ENCODE data around the gene TIE1.

TIE1 gene

DNA sequence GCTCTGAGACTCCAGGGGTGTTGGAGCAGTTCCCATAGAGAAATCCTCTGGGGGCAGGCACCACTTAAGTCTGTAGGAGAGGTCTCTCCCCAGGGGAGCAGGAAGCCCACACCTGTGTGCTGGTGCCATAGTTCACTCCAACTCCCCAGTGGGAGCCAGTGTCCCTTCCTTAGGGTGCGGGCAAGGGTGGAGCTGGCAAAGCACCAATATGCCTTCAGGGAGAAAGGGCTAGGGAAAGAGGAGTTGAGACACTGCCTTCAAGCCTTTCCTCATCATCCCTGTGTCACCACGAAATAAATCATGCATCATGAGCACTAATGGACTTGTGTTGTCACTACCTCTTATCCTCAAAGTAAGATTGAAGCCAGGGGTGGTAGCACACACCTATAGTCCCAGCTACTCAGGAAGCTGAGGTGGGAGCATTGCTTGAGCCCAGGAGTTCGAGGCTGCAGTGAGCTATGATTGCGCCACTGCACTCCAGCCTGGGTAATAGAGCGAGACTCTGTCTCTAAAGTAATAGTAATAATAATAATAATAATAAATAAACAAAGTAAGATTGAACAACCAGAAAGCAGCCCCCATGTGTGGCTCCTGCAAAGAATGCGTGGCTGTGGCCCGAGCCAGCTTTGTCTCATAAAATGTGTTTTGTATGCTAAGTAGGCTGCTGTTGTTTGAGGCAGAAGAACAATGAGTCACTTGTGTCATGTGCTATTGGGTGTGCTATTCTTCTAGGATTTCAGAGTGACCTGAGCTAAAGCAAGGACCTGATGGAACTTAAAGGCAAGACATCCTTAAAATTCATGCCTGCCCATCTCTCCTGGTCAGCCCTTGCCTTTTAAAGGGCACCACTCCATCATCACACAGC lies 6.7 kb upstream of the TIE1 start:
- no peak for DNase-seq

GRCh38 chr1:43294761-43295160 lies 6.0 kb upstream of the TIE1 start:
- no peak for DNase-seq

DNA sequence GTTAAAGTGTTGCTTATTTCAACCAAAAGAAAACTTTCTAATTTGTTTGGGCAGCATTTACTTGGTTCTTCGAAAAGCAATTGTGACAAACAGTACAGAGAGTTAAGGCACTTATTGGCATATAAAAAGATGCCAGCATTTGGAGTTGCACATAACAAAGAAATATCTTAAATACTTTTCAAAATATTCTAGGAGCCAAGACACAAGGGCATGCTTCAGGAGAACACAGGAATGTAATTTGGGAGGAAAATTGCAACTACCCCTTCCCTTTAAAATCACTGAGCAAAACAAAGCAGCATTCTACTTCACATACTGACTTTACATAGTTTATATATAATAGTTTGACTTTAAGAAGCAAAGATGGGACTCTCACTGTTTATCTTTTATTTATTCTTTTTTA lies 4.6 kb upstream of the TIE1 start:
- DNase-seq, result no peak

- no peak for DNase-seq
Measured at GRCh38 chr1:43298055-43298454, 2.7 kb upstream of the TIE1 start.

- DNase-seq, result no peak
Measured at GRCh38 chr1:43299101-43299500, 1.7 kb upstream of the TIE1 start.

- no peak for DNase-seq
Measured at GRCh38 chr1:43302201-43302600, 1.4 kb downstream of the TIE1 start.

DNA sequence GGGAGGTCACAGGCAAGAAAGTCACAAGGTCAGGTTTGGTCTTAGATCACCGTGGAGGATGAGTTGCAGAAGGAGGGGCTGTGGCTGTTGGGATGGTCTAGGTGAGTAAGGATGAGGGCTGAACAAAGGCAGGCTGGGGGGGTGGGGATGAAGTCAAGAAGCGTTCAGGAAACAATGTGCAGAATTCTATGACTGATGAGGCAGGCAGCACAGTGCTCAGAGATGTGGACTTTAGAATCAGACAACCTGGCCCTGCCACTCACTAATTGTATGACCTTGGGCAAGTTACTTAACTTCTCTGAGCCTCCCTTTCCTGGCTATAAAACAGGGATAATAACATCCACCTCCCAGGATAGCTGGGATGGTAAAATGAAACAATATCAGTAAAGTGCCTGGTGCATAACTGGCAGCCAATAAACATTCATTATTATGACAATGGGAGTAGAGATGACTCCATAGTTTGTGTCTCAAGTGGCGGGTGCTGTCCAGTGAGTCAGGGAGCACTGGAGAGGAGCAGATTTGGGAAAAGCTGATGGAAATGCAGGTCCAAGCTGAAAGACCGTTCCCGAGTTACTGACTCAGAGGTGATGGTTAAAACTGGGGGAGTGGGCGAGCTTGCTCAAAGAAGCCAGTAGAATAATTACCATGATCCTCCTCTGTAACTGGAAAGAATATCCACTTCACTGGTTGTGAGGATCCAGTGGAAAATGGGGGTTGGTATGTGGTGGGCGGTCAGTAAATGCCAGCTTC lies 2.1 kb downstream of the TIE1 start:
- no peak for DNase-seq

DNA sequence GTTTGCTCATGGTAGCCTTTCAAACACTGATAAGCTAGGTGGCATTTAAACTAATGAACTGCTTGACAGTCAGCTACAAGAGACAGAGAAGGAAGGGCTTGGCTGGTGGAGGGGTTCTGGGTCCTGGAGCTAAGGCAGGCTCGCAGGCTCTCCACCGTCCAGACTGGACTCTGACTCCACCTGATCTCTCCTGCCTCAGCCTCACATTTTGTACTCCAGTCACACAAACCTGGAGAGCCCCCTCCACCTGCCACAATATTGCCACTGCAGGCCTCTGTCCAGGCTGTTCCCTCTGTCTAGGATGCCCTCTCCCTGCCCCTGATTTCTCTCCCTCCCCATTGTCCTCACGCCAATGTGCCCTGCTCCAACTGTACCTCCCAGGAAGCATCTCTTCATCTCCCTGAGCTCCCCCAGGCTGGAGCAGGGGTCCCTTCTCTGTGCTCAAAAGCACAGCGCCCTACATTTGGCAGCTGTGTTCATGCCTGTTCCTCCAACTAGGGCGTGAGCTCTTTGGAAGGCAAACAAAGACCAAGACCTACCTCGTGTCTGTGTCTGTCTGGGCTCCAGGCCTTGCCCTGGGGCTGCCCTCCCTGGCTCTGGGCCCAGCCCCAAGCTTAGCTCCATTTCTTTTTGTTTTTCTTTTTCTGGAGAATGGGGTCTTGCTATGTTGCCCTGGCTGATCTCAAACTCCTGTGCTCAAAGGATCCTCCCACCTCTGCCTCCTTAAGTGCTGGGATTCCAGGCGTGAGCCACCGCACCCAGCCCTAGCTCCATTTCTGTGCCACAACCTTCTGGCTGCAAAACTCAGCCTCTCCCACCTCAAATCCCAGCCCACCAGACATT lies 2.9 kb downstream of the TIE1 start:
- no peak for DNase-seq

- DNase-seq, result no peak
Measured at GRCh38 chr1:43304314-43304681, 3.5 kb downstream of the TIE1 start.

GRCh38 chr1:43304771-43305300 lies 4.1 kb downstream of the TIE1 start:
- no peak for DNase-seq

- no peak for DNase-seq
Measured at GRCh38 chr1:43305461-43305860, 4.7 kb downstream of the TIE1 start.

- no peak for DNase-seq
Measured at GRCh38 chr1:43305926-43306687, 5.3 kb downstream of the TIE1 start.

- no peak for DNase-seq
Measured at GRCh38 chr1:43306688-43307457, 6.1 kb downstream of the TIE1 start.

GRCh38 chr1:43307458-43308158 lies 6.8 kb downstream of the TIE1 start:
- no peak for DNase-seq

DNA sequence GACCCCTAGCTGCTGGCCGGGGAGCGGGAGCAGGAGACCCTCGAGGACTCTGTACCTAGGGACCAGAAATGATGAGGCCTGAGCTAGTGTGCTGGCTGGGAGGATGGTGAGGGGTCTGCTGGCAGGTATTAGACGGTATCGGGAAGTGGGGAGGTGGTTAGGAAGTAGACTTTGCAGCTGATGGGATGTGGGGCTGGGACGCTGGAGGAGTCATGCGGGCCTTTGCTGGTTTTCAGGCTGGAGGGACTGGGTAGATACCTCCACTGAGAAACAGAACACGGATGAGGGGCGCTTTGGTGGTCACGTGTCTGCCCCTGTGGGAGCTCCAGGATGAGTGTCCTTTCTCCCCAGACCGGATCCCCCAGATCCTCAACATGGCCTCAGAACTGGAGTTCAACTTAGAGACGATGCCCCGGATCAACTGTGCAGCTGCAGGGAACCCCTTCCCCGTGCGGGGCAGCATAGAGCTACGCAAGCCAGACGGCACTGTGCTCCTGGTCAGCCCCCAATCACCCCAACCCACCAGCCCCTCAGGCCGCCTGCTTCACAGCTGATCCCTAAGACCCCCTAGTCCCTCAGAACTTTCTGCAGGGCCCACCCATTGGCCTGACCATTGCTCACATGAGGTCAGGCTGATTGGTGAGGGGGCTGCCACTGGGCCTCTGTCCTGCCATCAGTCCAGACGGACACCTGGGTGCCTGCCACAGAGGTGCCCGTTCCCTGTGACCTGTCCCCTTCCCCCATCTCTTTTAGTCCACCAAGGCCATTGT lies 8.0 kb downstream of the TIE1 start:
- DNase-seq, result no peak

GRCh38 chr1:43309405-43310025 lies 8.7 kb downstream of the TIE1 start:
- DNase-seq, result no peak

GRCh38 chr1:43311521-43311920 lies 10.7 kb downstream of the TIE1 start:
- no peak for DNase-seq

DNA sequence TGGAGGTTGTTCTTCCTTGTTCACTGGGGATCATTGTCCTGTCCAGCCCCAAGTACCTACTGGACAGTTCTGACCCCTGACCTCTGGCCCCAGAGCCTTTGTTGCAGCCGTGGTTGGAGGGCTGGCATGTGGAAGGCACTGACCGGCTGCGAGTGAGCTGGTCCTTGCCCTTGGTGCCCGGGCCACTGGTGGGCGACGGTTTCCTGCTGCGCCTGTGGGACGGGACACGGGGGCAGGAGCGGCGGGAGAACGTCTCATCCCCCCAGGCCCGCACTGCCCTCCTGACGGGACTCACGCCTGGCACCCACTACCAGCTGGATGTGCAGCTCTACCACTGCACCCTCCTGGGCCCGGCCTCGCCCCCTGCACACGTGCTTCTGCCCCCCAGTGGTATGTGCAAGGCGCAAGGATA lies 11.4 kb downstream of the TIE1 start:
- no peak for DNase-seq

DNA sequence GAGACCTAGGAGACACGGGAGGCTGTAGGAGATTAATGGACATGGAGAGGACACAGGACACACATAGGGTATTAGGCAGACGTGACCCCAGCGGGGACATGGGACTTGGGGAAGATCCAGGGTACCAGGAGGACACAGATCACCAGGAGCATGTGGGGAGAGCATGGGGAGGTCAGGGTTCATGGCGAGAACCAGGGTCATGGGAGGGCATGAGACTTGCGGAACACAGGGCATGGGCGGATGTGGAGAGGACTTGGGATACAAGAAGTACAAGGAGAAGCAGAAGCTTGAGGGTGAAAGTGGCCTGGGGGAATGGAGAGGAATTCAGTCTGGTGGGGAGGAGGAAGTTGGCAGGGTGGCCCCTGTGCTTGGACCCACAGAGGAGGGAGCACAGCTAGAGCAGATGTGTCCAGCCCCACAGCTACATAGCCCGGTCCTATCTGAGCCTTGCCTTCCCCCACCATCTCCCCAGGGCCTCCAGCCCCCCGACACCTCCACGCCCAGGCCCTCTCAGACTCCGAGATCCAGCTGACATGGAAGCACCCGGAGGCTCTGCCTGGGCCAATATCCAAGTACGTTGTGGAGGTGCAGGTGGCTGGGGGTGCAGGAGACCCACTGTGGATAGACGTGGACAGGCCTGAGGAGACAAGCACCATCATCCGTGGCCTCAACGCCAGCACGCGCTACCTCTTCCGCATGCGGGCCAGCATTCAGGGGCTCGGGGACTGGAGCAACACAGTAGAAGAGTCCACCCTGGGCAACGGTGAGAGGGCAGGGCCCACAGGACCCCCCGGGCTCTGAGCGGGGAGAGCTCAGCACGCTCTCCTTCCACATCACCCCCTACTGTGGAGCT lies 12.1 kb downstream of the TIE1 start:
- no peak for DNase-seq
